Hindlimb muscle (tissue), 1 donor: ENCODE measurements around the gene DUOX2. TPM values are rescaled to one million over a fixed set of nuclear protein-coding genes. Genes with fewer than 3 reads are reported as not detected.
"Not testable (repeated sequence)": the region's sequence is repeated elsewhere in the genome, so short reads cannot be mapped to it uniquely, and the experiment has no call there.

Source experiments
- DNase-seq: peaks from one replicate; pipeline ENCODE4 v3.0.0-alpha.2; 2013
- polyA plus RNA-seq: library from polyadenylated mRNA; unstranded; fragments of 120-200 nt; gene quantifications from one replicate; pipeline ENCODE4 v1.2.1, GENCODE V29; 2013; ENCODE audit not compliant: insufficient read length

Gene DUOX2
- polyA plus RNA-seq, 1 donor: 0.13 TPM

DNA sequence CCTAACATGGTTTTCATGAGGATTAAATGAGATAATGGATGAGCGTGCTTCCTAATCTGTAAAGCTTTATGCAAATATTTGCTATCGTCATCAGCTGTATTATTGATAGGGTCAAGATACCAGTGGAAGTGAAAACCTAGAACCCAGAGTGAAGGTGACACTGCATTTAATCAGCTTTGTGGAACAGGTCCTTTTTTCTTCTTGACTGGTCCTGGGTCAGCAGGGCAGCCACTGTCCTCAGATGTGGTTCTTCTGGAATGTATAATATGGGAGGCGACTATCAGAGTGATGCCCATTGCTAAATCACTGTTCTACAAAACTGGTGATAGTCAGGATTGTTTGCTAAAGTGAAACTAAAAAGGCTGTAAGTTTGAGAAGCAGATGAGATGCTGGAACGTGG, 49.6 kb downstream of the DUOX2 start:
- DNase-seq: no peak

DNA sequence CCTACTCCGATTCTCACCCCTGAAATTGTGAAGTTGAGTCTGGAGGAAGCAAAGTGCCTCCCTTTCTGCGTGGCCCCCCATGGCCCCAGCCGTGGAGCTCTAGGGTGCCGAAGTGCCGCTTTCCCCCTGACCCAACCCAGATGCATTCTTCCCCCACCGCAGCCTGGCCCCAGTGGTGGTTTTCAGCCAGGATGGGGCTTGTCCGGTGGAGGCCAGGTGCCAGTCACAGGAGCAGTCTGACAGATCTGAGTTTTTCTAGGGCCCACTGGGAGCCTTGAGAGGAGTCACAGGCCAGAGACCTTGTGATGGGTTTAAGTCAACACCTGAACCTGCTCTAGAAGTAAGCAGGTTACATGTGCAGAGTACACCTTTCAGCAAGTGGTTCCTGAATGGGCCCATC, 51.7 kb downstream of the DUOX2 start:
- DNase-seq: not testable (repeated sequence)

DNA sequence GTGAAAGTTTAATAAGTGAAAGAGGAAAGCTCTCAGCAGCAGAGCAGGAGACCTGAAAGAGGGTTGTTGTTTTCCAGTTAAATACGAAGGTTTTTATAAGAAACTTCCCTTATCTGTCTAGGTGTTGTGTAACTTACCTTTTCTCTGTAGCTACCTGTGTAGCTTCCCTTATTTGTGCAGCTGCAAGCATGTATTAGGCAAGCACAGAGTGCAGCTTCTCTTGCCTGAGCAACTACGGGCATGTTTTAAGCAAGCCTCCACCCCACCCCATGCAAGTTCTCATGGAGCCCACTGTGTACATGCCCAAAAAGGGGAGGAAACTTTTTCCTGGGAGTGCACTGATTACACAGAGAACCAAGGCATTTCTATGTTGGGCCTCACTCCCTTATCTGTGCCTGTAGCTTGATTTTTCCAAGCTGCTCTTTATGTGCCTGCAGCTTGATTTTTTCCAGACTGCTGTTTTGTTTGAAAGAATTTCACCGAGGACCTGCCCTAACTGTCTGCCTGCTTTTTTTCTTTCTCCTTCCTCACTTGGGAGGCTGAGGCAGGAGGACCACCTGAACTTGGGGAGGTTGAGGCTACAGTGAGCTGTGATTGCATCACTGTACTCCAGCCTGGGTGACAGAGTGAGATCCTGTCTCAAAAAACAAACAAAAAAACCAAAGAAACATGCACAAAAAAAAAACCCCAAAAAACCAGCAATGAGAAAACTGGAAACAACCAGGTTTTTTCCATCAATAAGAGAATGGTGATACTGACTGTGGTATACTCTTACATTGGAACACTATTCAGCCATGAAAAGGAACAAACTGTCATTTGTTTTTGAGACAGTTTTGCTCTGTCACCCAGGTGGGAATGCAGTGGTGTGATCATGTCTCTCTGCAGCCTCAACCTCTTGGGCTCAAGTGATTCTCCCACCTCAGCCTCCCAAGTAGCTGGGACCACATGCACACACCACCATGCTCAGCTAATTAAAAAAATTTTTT, 55.0 kb downstream of the DUOX2 start:
- DNase-seq: not testable (repeated sequence)

DNA sequence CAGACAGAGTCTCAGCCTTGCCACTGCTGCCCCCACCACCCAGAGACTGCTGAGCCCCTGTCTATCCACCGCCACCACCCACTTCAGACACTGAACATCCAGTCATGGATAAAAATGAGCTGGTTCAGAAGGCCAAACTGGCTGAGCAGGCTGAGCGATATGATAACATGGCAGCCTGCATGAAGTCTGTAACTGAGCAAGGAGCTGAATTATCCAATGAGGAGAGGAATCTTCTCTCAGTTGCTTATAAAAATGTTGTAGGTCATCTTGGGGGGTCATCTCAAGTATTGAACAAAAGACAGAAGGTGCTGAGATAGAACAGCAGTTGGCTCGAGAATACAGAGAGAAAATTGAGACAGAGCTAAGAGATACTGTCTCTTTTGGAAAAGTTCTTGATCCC, 61.3 kb downstream of the DUOX2 start:
- DNase-seq: not testable (repeated sequence)

DNA sequence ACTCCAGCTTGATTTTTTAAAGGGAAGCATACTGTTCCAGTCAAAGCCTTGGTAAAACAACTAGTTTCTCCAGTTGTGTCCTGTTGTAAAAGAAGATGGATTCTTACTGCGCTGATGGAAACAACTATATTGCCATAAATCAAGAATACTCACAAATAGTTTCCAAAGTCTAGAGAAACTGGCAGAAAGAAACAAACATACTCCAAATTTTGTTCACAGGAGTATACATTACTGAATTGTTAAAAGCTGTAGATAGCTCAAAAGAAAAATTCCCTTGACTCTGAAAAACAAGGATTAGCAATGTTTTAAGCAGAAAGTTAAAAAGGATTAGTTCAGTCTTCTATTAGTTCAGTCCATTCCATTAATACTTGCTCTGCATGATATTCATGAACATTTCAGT, 63.4 kb downstream of the DUOX2 start:
- no peak for DNase-seq

- DNase-seq: no peak
Observed at GRCh38 chr15:45048794-45049631, 65.0 kb downstream of the DUOX2 start.

DNA sequence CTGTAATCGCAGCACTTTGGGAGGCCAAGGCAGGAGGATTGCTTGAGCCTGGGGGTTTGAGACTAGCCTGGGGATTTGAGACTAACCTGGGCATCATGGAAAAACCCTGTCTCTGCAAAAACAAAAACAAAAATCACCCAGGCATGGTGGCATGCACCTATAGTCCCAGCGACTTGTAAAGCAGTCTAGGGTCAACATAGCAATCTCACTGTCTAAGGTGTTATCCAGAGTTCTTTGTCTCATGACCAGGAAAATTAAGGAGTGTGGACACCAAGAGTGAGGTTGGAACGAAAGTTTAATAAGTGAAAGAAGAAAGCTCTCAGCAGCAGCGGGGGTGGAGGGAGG, 65.6 kb downstream of the DUOX2 start:
- DNase-seq: not testable (repeated sequence)

GRCh38 chr15:45044270-45044669, 69.7 kb downstream of the DUOX2 start:
- not testable (repeated sequence) for DNase-seq

GRCh38 chr15:45042859-45043258, 71.1 kb downstream of the DUOX2 start:
- not testable (repeated sequence) for DNase-seq

Other genes with a start within 250 kb of the DUOX2 start
- not detected for gene TERB2, start 157.5 kb downstream of the DUOX2 start, polyA plus RNA-seq
- 7.7 TPM for gene SORD, start 91.0 kb downstream of the DUOX2 start, polyA plus RNA-seq
- not detected for gene DUOXA2, start 154 bp upstream of the DUOX2 start, polyA plus RNA-seq
- gene DUOXA1, start 15.7 kb upstream of the DUOX2 start, polyA plus RNA-seq: 0.28 TPM
- 1.8 TPM for gene DUOX1, start 15.8 kb upstream of the DUOX2 start, polyA plus RNA-seq
- gene SHF, start 73.8 kb upstream of the DUOX2 start, polyA plus RNA-seq: 7.9 TPM
- 0.37 TPM for gene SLC28A2, start 138.1 kb upstream of the DUOX2 start, polyA plus RNA-seq